Smooth muscle cell (in vitro differentiated cells): ENCODE data around the gene A1CF. TPM values are rescaled to one million over a fixed set of nuclear protein-coding genes. Genes with fewer than 3 reads are reported as not detected.
"Not testable (repeated sequence)": the region's sequence is repeated elsewhere in the genome, so short reads cannot be mapped to it uniquely, and the experiment has no call there.

Experiments
- DNase-seq: peaks from one replicate; lab custom pipeline; 2025; ENCODE audit not compliant: unreplicated experiment; lab: John Stamatoyannopoulos, UW
- H2AFZ ChIP-seq: fragments of 200-600 bp; sonication (generic); 2 replicates; pipeline ENCODE4 v1.6.0; 2016; ENCODE audit warnings: antibody characterized with exemption, low read depth, mild to moderate bottlenecking
- H3F3A ChIP-seq: fragments of 200-600 bp; sonication (generic); 2 replicates; pipeline ENCODE4 v1.6.0; 2017; ENCODE audit warnings: antibody characterized with exemption, low read depth
- H3K27ac ChIP-seq: fragments of 200-600 bp; sonication (generic); 2 replicates; pipeline ENCODE4 v1.5.1; 2016; ENCODE audit warnings: low read depth, mild to moderate bottlenecking
- H3K27me3 ChIP-seq: fragments of 200-600 bp; sonication (generic); 2 replicates; pipeline ENCODE4 v1.6.1; 2016; ENCODE audit warnings: low read depth, mild to moderate bottlenecking
- H3K36me3 ChIP-seq: fragments of 200-600 bp; sonication (generic); 2 replicates; pipeline ENCODE4 v1.5.1; 2016; ENCODE audit warnings: low read depth
- H3K4me1 ChIP-seq: fragments of 200-600 bp; sonication (generic); 2 replicates; pipeline ENCODE4 v1.5.1; 2016; ENCODE audit warnings: low read depth
- H3K4me2 ChIP-seq: fragments of 200-600 bp; sonication (generic); 2 replicates; pipeline ENCODE4 v1.6.0; 2016; ENCODE audit warnings: mild to moderate bottlenecking
- H3K4me3 ChIP-seq: fragments of 200-600 bp; sonication (generic); 2 replicates; pipeline ENCODE4 v1.5.1; 2016; ENCODE audit warnings: mild to moderate bottlenecking
- H3K79me2 ChIP-seq: fragments of 200-600 bp; sonication (generic); 2 replicates; pipeline ENCODE4 v1.6.0; 2016; ENCODE audit warnings: low read depth, mild to moderate bottlenecking
- H3K9ac ChIP-seq: fragments of 200-600 bp; sonication (generic); 2 replicates; pipeline ENCODE4 v1.6.0; 2016; ENCODE audit warnings: low read depth
- H3K9me3 ChIP-seq: fragments of 200-600 bp; sonication (generic); replicated peaks from 2 replicates; pipeline ENCODE4 v1.5.1; 2016; ENCODE audit warnings: low read depth
- H4K20me1 ChIP-seq: fragments of 200-600 bp; sonication (generic); 2 replicates; pipeline ENCODE4 v1.6.0; 2016; ENCODE audit warnings: low read depth
- WGBS: methylation state at CpG from one replicate; pipeline ENCODE4 v1.1.7; 2016; ENCODE audit warnings: low lambda C conversion rate; 5-methylcytosine and 5-hydroxymethylcytosine counted together
- polyA plus RNA-seq: library from polyadenylated mRNA; unstranded; fragments of >200 nt; fragmentation: Nextera tagmentation; extraction: Ambion mirVana; gene quantifications from 2 replicates; pipeline ENCODE4 v1.2.1, GENCODE V29; 2016
- total RNA-seq: library from RNA; depleted of rRNA; stranded (reverse); fragments of >200 nt; gene quantifications from 2 replicates; pipeline ENCODE4 v1.2.3, GENCODE V29; 2014

The A1CF gene
- total and polyA plus RNA-seq, 2 experiments from 2014 or later, result not detected

DNA sequence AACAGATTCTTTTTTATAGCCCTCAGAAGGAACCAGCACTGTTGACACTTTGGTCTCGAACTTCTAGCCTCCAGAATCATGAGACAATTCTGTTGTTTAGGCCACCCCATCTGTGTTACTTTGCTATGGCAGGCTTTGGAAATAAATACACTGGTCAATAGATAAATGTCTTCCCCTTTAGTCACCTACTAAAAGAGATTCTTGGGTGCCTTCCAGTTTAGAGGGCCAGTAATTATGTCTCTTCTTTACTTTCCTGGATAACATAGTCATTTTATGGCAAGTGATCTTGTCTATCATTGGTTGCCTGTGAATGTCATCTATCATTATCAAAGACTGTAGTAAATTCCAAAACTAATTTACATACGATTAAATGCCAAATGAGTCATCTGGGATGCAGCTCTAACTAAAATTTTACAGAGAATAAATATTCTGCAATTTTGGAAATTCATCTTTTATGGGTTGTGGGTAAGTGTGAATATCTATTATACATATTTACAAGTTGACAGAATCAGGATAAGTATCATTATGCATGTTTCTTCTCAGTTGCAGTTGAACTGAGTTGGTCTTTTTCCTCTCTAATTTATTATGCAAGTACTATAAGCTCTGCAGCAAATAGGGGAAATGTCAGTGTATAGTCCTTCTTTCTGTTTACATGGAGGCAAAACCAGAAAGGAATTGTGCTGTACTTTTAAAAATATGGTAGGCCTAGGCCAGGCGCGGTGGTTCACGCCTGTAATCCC is 118.5 kb downstream of the A1CF start:
- not testable (repeated sequence) for H3K27me3 ChIP-seq, H2AFZ ChIP-seq, H3K36me3 ChIP-seq, H3K9me3 ChIP-seq, H3K9ac ChIP-seq, H3F3A ChIP-seq, H3K27ac ChIP-seq, DNase-seq, H3K4me3 ChIP-seq, H4K20me1 ChIP-seq, H3K79me2 ChIP-seq, H3K4me2 ChIP-seq, H3K4me1 ChIP-seq
- 87% methylated on average over 4 of the region's 5 CpGs for WGBS

Other genes starting within 250 kb of the A1CF start
- gene ASAH2B, start 145.7 kb downstream of the A1CF start, total RNA-seq, result 3.7 and 4.5 TPM in 2 replicates
- gene ASAH2B, start 145.7 kb downstream of the A1CF start, polyA plus RNA-seq, result 2.5 and 3.1 TPM in 2 replicates
- 13.4 and 22.0 TPM in 2 replicates for gene PRKG1, start 188.9 kb upstream of the A1CF start, total RNA-seq
- gene PRKG1, start 188.9 kb upstream of the A1CF start, polyA plus RNA-seq, result 5.4 and 7.2 TPM in 2 replicates